Measurements from ENCODE around the gene AKR1C4. TPM values are rescaled to one million over a fixed set of nuclear protein-coding genes. Genes with fewer than 3 reads are reported as not detected.

AKR1C4 gene
- total RNA-seq, 4 donors from 2014 or later = not detected

DNA sequence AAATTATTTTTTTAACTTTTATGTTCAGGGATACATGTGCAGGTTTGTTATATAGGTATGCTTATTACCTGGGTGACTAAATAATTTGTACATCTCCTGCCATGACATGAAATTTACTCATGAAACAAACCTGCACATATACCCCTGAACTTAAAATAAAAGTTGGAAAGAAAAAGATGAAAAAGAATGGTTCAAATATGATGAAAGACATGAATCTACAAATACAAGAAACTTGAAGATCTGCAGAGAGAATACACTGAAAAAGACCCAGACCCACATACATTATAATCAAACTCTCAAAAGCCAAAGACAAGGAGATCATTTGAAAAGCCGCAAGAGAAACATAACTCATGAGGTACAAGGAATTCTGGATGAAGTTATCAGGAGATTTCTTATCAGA lies 70.2 kb downstream of the AKR1C4 start:
- intact Hi-C loops (cut with DNase I) = no loop called here
- WGBS, 2 donors = 95 to 98% methylated on average over 1 of the region's 1 CpG
- H3K4me1 ChIP-seq = no peaks in the 10 kb centered on the region
- no peak for TF ChIP-seq POLR2A (IDR thresholded peaks at IDR 0.05)
- TF ChIP-seq, protein P1, sequence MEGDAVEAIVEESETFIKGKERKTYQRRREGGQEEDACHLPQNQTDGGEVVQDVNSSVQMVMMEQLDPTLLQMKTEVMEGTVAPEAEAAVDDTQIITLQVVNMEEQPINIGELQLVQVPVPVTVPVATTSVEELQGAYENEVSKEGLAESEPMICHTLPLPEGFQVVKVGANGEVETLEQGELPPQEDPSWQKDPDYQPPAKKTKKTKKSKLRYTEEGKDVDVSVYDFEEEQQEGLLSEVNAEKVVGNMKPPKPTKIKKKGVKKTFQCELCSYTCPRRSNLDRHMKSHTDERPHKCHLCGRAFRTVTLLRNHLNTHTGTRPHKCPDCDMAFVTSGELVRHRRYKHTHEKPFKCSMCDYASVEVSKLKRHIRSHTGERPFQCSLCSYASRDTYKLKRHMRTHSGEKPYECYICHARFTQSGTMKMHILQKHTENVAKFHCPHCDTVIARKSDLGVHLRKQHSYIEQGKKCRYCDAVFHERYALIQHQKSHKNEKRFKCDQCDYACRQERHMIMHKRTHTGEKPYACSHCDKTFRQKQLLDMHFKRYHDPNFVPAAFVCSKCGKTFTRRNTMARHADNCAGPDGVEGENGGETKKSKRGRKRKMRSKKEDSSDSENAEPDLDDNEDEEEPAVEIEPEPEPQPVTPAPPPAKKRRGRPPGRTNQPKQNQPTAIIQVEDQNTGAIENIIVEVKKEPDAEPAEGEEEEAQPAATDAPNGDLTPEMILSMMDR (IDR thresholded peaks at IDR 0.05) = no peak
- H3K4me3 ChIP-seq (replicated peaks in 1 of 3) = no peak overlapping the region
- no peak overlapping the region for H3K27ac ChIP-seq
- H3K27me3 ChIP-seq = no peaks in the 10 kb centered on the region
- H3K36me3 ChIP-seq = no peaks in the 10 kb centered on the region
- H3K9me3 ChIP-seq = no peaks in the 10 kb centered on the region
- no peak for DNase-seq

DNA sequence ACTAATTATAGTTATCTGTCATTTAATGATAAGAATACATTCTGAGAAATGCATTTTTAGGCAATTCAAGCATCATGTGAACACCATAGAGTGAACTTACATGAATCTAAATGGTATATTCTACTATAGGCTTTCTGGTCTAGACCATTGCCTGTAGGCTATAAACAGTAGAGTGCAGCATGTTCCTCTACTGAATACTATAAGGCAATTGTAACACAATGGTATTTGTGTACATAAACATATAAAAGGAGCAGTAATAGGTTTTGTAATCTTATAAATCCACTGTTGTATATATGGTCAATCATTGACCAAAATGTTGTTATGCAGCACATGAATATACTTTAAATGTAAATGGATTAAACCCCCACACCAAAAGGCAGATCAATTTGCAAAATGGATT lies 71.6 kb downstream of the AKR1C4 start:
- H3K27ac ChIP-seq = no peak overlapping the region
- H3K4me1 ChIP-seq = no peaks in the 10 kb centered on the region
- H3K9me3 ChIP-seq = no peaks in the 10 kb centered on the region
- no peak overlapping the region for H3K4me3 ChIP-seq (replicated peaks in 1 of 3)
- DNase-seq = no peak
- intact Hi-C loops (cut with DNase I) = no loop called here
- no peaks in the 10 kb centered on the region for H3K36me3 ChIP-seq
- H3K27me3 ChIP-seq = no peaks in the 10 kb centered on the region
- TF ChIP-seq POLR2A (IDR thresholded peaks at IDR 0.05) = no peak
- TF ChIP-seq, protein P1 (IDR thresholded peaks at IDR 0.05) = no peak

Other genes starting within 250 kb of the AKR1C4 start
- gene AKR1C1, start 233.4 kb upstream of the AKR1C4 start, total RNA-seq = 100 to 1,000 TPM in 3 of 4 donors, 10 to 100 TPM in 1; 73.8 to 132 (median 121) TPM
- 10 to 100 TPM; 48.2 to 59.9 (median 53.9) TPM for gene AKR1C2, start 193.0 kb upstream of the AKR1C4 start, total RNA-seq
- gene AKR1C3, start 102.4 kb upstream of the AKR1C4 start, total RNA-seq = 10 to 100 TPM; 42.7 to 73.6 (median 67.4) TPM
- not detected for gene AKR1C8, start 11.7 kb upstream of the AKR1C4 start, total RNA-seq
- gene UCN3, start 168.1 kb downstream of the AKR1C4 start, total RNA-seq = not detected
- gene TUBAL3, start 208.0 kb downstream of the AKR1C4 start, total RNA-seq = 1 to 10 TPM in 1 of 4 donors, under 1 TPM in 1, not detected in 2; 0.33 to 1.1 TPM
- 100 to 1,000 TPM in 2 of 4 donors, 10 to 100 TPM in 2; 50.9 to 151 (median 112) TPM for gene NET1, start 215.7 kb downstream of the AKR1C4 start, total RNA-seq

All from thyroid gland (tissue), 4 donors.